NCI-H1092 treated with DMSO at 0.1 percent for 48 hours (cell line): ENCODE measurements around the gene HGFAC.

Source experiments
- DNase-seq: peaks from one replicate; lab custom pipeline; 2025; lab: John Stamatoyannopoulos, UW

HGFAC gene

DNA sequence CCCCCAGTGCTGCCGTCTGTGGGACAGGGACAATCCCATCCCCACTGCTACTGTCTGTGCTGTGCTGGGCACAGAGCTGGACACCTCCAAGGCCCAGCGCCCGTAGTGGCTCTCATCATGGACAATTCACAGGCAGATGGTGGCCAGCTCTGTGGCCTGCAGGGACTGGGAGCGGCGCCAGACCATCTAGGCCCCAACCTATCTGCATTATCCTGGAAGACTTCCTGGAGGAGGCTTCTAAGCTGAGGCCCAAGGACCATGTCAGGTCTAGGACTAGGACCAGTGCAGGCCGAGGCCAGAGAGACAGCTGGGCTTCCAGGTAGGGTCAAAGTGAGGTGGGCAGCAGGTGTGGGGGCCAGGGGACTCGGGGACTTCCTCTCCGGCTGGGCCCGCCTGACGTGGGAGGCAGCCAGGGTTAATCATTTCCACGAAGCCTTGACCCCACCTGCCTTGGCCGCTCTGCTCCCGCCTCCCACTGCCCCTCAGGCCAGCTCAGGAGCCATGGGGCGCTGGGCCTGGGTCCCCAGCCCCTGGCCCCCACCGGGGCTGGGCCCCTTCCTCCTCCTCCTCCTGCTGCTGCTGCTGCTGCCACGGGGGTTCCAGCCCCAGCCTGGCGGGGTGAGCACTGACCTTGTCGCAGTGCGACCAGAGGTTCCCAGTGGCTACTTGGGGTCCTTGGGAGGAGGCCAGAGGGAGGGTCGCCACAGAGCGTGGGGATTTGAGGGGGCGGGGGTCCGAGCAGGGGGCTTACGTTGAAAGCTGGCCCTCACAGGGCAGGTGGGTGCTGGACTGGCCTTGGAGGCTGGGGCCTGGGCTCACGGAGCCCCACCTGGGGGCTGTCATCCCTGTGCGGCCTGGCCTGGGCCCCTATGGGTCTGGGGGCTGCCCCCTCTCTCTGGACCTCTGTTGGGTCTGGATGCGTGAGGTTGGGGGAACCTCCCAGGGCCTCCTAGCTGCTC is at the start of gene HGFAC:
Gene HGFAC, plus strand, starts transcription at position 468 of the 959 bp plus-strand sequence. Its CDS starts 34 bp downstream, at position 502.
- DNase-seq, result no peak

DNA sequence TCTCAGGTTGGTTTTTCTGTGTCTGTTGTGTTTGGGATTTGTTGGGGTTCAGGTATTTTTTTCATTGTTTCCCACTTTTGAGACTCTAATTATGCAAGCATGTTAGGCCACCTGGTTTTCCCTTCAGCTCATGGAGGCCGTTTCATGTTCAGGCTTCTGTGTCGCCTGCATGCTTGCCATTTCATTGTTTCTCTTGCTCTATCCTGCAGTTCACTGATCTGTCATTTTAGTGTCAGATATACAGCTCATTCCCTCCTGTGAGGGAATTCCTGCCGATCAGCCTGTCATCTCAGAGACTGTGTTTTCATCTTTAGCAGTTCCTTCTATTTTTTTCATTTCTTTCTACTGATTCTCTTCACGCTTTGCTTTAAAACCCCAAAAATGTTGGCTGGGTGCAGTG is 49.4 kb upstream of the HGFAC start:
- no peak for DNase-seq

DNA sequence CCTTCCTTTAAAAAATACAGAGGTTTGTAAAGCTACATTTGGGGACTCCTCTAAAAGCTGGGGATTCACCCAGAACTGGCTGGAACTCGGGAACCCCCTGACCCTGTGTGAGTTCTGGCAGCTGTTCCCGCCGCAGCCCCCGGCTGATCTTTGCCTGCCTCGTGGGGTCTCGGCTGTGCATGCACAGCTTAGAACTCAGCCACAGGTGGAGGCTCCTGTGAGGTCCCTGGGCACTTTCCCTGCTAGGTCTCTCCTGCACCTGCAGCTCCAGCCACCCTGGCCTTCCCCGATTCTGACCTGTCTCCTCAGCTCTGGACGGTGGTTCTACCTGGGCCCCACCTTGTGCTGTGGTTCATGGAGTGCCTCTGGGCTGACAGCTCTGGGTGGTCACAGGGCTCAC is 48.6 kb upstream of the HGFAC start:
- no peak for DNase-seq

DNA sequence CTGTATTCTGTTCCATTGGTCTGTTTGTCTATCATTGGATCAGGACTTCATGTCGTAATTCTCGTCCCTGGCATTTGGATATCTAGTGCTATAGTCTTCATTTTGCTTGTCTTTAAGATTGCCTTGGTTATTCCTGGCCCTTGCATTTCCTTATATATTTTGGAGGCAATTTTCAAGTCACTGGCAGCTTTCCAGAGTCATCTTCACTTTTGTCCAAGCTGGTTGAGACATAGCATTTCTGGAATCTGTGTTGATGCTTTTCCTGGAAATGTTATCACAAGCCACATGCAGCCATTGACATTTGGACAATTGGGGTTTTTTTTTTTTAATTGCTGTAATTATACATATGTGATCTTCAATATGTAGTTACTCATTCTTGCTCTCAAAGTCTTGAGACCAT is 45.2 kb upstream of the HGFAC start:
- no peak for DNase-seq

DNA sequence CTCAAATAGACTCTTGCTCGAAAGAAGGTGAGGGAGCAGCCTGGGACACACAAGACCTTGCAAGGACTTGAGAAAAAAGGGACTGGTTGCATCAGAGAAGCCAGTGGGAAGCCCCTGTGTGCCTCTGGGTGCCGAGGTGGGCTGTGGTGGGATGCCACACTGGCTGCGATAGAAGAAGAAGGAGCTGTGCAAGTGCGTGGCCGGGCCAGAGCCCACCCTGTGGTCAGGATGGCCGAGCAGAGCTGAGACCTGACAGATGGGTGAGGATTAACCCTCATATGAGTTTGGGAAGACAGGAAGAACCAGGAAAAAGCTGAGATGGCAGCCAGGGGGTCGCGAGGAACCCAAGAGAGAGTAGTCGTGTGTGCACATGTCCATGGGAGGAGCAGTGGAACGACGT is 44.6 kb upstream of the HGFAC start:
- no peak for DNase-seq

DNA sequence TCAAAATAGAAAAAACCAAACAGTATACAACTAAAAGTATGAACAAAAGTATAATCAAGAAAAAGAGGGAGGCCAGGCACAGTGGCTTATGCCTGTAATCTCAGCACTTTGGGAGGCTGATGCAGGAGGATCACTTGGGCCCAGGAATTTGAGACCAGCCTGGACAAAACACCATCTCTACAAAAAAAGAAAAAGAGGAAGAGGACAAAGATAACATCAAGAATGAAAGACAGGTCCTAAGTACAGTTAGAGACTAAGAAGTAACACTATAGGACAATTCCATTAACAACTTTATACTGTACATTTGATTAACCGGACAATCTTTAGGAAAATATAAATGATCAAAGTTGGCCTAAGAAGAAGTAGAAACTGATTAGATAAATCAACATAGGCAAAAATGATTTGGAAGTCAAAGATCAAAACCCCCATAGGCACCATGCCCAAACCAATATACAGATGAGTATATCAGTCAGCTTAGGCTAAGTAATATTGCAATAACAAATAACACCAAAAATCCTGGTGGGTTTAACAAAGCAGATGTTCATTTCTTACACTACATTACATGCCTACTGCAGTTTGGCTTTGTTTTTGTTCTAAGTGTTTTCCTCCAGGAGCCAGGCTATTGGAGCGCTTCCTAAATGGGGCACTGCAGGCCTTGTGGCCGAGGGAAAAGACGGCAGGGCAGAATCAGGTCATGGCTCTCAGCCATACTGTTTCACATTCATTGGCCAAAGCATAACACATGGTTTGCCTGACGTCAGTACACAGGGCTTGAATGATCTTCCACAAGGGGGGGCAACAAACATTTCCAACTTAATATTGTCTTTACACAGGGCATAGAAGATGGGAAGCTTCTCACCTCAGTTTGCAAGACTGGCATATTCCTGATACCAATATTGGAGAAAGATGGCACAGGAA is 42.2 kb upstream of the HGFAC start:
- no peak for DNase-seq

DNA sequence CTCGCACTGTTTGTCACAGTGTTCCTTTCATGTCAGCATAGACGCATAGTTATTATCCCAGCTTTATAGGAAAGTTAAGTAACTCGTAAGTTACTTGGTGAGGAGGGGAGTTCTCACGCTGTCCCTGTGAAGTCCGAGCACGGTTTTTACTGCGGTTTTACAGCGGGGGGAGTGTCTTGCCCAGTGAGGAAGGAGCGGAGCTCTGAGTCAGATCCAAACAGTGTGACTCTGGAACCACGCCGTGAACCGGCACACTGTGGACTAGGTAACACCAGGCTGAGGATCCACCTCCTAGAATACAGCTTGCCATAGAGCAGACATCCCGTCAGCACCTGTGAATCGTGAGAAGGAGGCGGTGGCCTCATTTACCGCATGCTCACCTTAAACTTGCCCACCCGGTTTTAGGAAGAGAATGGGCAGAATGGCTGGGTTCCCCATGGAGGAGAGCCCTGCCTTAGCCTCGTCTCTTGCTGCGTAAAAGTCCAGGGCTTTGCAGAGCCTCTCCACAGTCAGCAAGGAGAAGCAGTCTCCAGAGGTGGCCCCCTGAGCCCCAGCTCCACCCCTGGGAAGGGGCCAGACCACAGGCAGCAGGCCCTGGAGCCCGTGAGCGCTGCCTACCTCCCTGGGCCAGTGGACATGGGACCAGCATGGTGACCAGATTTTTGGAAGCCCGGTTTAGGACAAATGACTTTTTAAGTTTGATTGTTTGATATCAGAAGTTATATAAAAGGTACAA is 40.2 kb upstream of the HGFAC start:
- DNase-seq, result no peak

DNA sequence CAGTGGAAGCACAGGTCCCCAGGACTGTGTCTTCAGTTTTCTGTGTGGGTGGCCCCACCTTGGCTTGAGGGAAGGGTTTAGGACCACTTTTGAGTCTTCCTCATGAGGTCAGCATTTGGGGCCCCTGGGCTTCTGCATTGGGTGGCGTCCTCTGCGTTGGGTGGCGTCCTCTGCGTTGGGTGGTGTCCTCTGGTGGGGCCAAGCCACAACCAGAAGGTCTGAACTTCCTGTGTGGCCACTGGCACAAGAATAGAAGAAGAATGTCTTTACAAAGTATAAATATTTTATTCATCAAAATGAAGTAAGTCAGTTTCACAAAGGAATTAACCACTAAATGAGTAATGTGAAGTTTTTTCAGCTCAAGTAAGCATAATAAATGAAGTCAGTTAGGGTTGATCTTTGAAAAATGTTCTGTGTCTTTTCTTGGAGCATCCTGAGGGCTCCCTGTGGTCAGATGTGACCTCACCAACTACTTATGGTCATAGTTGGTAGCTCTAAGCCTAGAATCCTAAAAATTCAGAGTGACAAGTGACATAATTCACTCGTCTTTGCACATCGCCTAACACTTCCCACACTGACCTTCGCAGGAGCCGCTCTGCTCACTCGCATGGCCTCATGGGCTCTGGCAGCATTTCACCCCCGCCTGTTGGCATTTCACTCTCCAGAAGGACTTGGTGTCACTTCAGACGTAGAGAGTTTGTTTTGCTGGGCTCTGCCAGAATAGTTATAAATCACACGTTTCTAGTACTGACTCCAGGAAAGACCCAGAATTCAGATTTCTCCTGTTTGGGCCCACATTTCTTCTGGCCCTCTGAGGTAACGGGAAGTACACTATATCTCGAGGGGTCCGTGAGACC is 39.0 kb upstream of the HGFAC start:
- DNase-seq, result no peak

DNA sequence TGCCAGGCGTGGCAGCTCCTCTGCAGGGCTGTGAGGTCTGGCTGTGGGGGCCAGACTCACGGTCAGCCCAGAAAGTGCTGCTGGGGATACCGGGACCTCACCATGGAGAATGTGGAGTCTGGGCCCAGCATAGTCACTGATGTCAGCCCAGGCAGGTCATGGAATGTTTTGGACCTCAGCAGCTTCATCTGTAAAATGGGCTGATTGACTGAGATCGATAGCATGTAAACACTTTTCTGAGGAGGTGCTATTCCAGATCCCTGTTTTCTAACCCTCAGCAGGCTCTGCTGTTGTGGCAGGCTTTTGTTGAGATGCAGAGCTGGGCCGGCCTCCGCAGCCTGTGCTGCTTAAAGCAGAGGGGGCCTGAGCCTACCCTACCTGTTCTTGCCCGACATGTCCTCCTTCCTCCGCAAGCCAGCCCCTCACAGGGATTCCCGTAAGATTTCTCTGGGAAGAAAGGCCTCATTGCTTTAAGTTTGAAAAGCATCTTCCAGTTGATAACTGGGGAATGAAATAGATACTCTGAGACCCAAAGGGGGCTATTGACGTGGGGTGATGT is 38.3 kb upstream of the HGFAC start:
- DNase-seq, result no peak

DNA sequence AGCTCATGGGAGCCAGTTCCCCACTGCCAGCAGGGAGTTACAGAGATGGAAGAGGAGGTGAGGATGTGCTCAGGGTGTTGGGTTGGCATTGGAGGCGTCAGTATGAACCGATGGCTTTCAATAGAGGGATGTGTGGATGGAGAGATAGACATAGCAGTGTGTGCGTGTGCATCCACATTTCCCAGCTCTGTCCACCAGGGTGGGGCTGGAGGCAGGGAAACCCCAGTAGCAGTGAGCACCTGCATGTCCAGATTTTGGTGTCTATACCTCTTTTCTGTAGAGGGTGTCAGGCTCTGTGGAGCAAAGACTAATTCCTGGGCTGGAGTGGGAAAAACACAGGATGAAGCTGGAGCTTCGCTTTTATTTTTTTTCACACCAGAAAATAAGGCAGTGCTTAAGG is 37.2 kb upstream of the HGFAC start:
- no peak for DNase-seq

DNA sequence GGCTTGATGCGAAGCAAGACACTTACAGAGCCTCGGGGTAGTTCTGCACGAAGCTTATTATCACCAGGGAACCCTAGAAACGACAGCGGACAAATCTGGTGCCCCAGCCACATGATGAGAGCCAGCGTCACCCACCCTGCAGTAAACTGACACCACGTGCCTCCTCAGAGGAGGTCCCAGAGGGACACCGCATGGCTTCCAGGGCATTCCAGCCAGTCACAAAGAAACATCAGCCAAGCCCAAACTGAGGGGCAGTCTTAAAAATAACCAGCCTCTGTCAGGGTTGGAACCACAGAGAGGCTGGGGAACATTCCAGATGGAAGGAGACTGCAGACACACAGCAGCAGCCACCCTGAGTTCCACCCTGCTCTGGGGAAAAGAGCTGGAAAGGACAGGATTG is 36.6 kb upstream of the HGFAC start:
- DNase-seq, result no peak

DNA sequence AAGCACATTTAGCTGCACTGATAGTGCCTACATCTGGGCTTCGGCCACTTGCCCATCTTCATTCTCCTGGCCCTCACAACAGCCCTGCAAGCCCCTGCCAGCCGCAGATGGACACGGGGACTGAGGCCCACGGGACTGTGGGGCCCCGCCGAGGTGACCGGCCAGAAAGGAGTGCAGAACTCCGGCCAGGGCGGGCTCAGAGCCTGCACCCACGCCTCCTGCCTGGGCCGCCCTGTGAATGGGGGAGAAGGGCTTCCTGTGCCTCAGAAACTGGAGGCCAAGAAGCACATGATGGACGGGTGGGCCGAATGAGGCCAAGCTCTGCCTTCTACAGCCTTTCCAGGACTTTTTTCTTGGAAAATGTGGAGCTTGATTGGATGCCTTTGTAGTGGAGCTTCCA is 35.7 kb upstream of the HGFAC start:
- DNase-seq, result no peak

DNA sequence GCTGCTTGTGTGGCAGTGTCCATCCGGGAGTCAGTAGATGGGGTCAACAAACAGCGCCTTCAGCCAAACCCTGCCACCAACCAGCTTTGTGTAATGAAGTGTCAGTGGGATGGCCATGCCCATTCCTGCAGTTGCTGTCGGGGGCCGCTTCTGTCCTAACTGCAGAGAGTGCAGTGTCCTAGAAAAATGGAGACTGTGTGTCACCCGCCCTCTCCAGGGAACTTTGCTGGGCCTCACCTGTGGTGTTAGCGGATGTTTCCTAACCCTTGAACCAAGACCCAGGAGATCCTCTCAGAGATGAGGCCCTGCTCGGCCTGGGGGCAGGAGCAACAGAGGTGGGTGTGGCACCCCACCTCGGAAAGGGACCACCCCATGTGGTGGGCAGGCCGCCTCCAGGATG is 35.3 kb upstream of the HGFAC start:
- DNase-seq, result no peak

DNA sequence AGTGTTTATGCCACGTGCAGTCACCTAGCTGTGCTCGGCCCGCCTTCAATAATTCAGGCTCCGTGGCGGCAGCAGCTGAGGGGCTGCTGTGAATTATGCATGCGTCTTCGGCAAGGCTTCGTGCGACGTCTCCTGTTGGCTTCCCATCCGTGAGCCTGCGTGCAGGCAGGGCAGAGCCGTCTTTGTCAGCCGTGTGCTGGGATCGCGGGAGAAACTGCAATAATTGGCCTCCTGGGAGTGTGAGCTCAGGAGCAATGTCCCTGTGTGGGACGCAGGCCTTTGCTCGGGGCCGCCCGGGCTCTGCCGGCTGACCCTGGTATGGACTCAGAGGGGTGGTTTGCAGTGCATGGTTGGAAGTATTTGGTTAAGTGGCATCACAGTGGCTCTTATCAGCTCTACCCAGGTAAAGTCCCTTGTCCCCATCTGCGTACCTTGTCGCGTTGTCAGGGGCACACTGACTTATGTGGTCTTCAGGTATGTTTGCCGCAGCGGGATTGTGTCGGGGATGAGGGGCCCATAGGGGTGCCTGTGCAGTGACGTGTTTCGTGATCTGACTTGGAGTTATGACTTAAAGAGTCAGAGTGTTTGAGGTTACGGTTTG is 34.5 kb upstream of the HGFAC start:
- no peak for DNase-seq

DNA sequence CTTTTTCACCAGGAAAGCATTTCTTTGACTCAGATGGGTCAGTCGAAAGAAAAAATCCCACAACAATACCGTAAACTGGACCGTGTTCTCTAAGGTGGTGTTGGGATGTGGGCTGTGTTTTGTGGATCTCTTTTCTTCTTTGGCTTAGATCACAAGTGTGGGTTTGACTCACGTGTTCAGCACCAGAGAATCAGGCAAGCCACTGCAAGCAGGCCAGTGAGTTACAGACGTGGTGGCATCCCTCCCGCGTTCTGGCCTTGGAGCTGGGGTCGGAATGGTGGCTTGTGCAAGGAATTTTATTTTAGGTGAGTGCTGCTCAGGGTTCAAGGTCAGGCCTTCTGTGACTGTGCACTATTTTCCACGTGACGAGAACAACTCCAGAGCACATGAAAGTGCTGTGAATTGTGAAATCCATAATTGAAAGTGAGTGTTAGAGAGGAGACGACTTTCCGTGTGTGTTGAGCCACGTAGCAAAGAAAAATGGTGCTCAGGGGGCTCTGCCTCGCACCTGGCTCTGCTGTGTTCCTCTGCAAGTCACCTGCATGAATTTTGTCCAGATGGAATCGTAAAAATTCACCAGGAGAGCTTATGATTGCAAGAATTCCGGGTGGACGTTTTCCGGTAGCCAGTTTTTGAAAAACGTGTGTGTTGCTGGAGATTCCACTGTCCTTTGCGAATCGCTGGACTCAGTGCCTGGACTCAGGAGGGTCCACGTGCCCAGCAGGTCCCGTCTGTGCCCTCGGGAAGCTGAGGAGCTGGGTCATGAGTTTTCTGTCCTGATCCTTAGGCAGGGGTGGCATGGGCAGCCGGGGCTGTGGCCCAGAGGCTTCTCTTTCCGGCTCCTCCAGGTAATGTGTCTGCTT is 33.6 kb upstream of the HGFAC start:
- no peak for DNase-seq

DNA sequence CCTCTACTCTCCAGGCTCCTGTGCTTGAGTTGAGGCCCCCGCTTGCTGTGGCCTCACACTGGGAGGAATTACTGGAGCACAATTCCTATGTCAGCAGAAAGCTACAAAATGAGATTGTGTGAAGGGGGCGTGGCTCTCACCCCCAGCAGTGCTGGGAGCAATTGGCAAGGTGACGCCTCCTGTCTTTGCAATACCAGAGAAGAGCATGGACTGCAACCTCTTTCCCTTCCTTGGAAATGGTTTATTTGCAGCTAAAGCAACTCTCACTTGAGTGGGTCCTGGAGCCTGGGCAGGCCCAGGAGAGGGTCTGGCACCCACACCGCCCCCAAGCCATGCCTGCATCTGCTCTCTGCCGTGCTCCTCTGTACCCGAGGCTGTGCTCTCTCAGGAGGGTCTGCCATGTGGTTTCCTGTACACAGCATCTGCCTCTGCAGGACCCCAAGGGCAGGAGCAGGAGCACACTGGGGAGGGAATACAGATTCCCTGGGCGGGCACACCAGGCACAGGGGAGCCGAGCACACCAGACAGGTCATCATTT is 32.9 kb upstream of the HGFAC start:
- no peak for DNase-seq

DNA sequence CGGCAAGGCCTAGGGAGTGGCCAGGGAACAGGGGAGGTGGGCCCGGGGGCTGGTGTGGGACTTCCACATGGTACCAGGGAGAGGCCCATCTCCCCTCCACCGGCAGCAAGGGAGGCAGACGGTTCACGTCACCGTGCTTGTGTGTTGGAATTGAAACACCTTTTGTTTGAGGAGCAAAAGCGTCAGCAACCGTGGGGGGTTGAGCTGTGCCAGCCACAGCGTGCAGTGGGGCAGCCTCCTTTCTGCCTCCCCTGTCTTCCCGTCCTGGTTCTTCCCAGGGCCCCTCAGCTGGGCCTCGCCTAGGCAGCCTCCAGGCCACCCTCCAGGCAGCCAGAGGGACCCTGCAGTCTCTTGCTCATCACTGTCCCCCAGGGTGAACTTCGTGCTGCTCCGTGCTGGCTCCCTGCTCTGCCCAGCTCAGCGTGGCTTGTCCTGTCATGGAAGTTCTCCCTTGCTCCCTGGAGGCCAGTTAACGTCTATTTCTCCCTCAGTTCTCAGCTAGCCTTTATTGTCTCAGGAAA is 32.1 kb upstream of the HGFAC start:
- no peak for DNase-seq

DNA sequence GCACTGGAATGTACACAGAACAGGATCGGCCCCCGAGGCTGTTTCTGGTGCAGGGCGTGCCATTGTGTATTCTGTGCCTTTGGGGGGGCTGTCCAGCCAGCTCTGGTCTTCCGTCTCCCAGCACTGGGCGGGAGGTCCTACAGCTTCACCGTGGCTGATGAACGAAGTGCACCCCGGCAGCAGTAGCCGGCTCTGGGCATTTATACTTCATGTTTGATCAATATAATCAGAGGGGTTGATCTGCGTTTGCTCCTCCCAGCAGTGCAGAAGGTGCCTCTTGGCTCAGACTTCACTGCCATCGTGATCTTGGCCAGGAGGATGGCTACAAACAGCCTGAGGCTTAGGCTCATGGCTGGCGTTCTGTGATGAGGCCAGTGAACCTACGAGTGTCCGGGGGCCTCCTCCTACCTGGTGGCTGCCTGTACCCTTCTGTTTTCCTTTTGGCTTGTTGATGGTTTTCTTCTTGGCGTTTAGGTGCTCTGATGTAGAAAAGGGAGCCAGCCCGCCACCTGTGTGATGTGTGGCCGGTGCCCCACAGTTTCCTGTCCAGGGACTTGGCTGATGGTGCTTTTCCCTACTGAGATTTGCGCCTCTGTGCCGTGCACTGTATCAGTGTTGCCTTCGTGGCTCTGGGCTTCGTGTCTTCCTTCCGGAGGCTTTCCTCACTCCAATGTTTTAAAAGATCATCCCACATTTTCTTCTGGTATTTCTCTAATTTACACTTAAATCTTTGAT is 31.2 kb upstream of the HGFAC start:
- no peak for DNase-seq
